MM.1S (cell line): Measurements from ENCODE around the gene PRKCB.

Experiments
- DNase-seq: peaks from one replicate; pipeline ENCODE4 v3.0.0-alpha.2; 2015
- H2AFZ ChIP-seq: fragments of 300-600 bp; sonication (generic); 2 replicates; pipeline ENCODE4 v1.6.0; 2016; ENCODE audit warnings: antibody characterized with exemption, low read length
- H3F3A ChIP-seq: fragments of 300-600 bp; sonication (generic); 2 replicates; pipeline ENCODE4 v1.6.1; 2016; ENCODE audit warnings: mild to moderate bottlenecking, antibody characterized with exemption, low read length, moderate library complexity, mixed read lengths; ENCODE audit not compliant: insufficient read depth
- H3K27ac ChIP-seq: fragments of 300-600 bp; sonication (generic); 2 replicates; pipeline ENCODE4 v1.5.1; 2016; ENCODE audit warnings: mild to moderate bottlenecking, low read length
- H3K27me3 ChIP-seq: fragments of 300-600 bp; sonication (generic); replicated peaks from 2 replicates; pipeline ENCODE4 v1.6.0; 2016; ENCODE audit warnings: low read length; ENCODE audit not compliant: insufficient read depth
- H3K36me3 ChIP-seq: fragments of 300-600 bp; sonication (generic); replicated peaks from 2 replicates; pipeline ENCODE4 v1.6.1; 2016; ENCODE audit warnings: mild to moderate bottlenecking, low read length, mixed read lengths; ENCODE audit not compliant: insufficient read depth
- H3K4me1 ChIP-seq: fragments of 300-600 bp; sonication (generic); 2 replicates; pipeline ENCODE4 v1.6.1; 2016; ENCODE audit warnings: low read length, mixed read lengths
- H3K4me2 ChIP-seq: fragments of 300-600 bp; sonication (generic); 2 replicates; pipeline ENCODE4 v1.6.0; 2016; ENCODE audit warnings: low read depth, low read length
- H3K4me3 ChIP-seq: fragments of 300-600 bp; sonication (generic); 2 replicates; pipeline ENCODE4 v1.5.1; 2016; ENCODE audit warnings: low read length, mixed read lengths
- H3K79me2 ChIP-seq: fragments of 300-600 bp; sonication (generic); 2 replicates; pipeline ENCODE4 v1.6.1; 2016; ENCODE audit warnings: mixed run types, low read length, mixed read lengths
- H3K9ac ChIP-seq: fragments of 300-600 bp; sonication (generic); 2 replicates; pipeline ENCODE4 v1.6.1; 2016; ENCODE audit warnings: low read length, mixed read lengths
- H3K9me2 ChIP-seq: fragments of 300-600 bp; sonication (generic); replicated peaks from 2 replicates; pipeline ENCODE4 v1.6.1; 2016; ENCODE audit warnings: mild to moderate bottlenecking, low read length, mixed read lengths; ENCODE audit not compliant: insufficient read depth
- H3K9me3 ChIP-seq: fragments of 300-600 bp; sonication (generic); replicated peaks from 2 replicates; pipeline ENCODE4 v1.6.1; 2016; ENCODE audit warnings: mild to moderate bottlenecking, low read length, mixed read lengths; ENCODE audit not compliant: insufficient read depth
- H4K20me1 ChIP-seq: fragments of 300-600 bp; sonication (generic); 2 replicates; pipeline ENCODE4 v1.6.1; 2016; ENCODE audit warnings: mild to moderate bottlenecking, low read length, moderate library complexity, mixed read lengths; ENCODE audit not compliant: insufficient read depth
- CTCF ChIP-seq: fragments of 300-600 bp; sonication (generic); IDR thresholded peaks from 2 replicates; pipeline ENCODE4 v1.5.1; 2016; ENCODE audit warnings: antibody characterized with exemption, low read length, mixed read lengths
- EZH2 ChIP-seq: fragments of 300-600 bp; sonication (generic); optimal IDR thresholded peaks from 2 replicates; pipeline ENCODE3; 2017; ENCODE audit warnings: low read depth, mild to moderate bottlenecking, antibody characterized with exemption, low read length, mixed read lengths
- EZH2phosphoT487 ChIP-seq: fragments of 300-600 bp; sonication (generic); IDR thresholded peaks from 2 replicates; pipeline ENCODE4 v1.6.1; 2018; ENCODE audit warnings: antibody characterized with exemption, low read length

Gene PRKCB

DNA sequence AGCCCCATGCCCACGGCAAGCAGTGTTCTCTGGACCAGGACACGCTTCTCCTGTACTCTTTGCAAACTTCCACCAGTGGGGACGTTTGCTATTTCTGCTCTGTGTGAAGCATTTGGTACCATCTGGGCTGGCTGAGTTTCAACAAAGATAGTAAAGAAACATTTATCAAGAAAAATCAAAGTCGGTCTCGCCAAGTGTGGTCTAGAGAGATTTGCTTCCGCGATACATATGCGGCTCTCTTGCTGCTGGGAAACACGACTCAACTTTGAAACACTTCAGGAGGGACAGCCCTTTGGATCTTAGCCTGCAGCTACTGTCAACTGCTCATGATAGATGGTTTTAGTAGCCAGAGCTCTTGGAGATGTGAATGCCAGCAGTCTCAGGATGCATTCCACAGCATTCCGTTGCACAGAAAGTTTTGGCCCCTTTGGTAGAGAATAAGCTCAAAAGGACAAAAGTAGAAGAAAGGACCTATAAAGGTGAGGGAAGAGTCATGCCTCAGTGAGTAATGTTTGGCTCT, 252.2 kb downstream of the PRKCB start:
- Histone ChIP-seq H3K27ac (no peak overlapping the region), H3K4me1 (no peaks in the 10 kb centered on the region), H3F3A (no peaks in the 10 kb centered on the region), H3K4me2 (no peak overlapping the region), H3K4me3 (no peak overlapping the region), H3K79me2 (no peaks in the 10 kb centered on the region), H3K9me3 (no peaks in the 10 kb centered on the region), H4K20me1 (no peaks in the 10 kb centered on the region), H3K27me3 (no peaks in the 10 kb centered on the region), H3K36me3 (no peaks in the 10 kb centered on the region), H3K9me2 (no peaks in the 10 kb centered on the region), H2AFZ (no peak overlapping the region), H3K9ac (no peak overlapping the region)
- no peak for TF ChIP-seq CTCF
- TF ChIP-seq EZH2 = no peak
- TF ChIP-seq EZH2phosphoT487 = no peak
- DNase-seq = no peak

GRCh38 chr16:24088767-24089166, 253.0 kb downstream of the PRKCB start:
- no peak overlapping the region for H3K4me2 ChIP-seq
- TF ChIP-seq EZH2 = no peak
- TF ChIP-seq EZH2phosphoT487 = no peak
- no peak for TF ChIP-seq CTCF
- no peaks in the 10 kb centered on the region for H3K4me1 ChIP-seq
- no peak overlapping the region for H3K27ac ChIP-seq
- no peaks in the 10 kb centered on the region for H3K27me3 ChIP-seq
- H3K9ac ChIP-seq = no peak overlapping the region
- H2AFZ ChIP-seq = no peak overlapping the region
- H4K20me1 ChIP-seq = no peaks in the 10 kb centered on the region
- no peaks in the 10 kb centered on the region for H3K79me2 ChIP-seq
- no peaks in the 10 kb centered on the region for H3K36me3 ChIP-seq
- no peaks in the 10 kb centered on the region for H3K9me2 ChIP-seq
- H3F3A ChIP-seq = no peaks in the 10 kb centered on the region
- H3K4me3 ChIP-seq = no peak overlapping the region
- DNase-seq = no peak
- no peaks in the 10 kb centered on the region for H3K9me3 ChIP-seq

GRCh38 chr16:24091125-24091524, 255.3 kb downstream of the PRKCB start:
- Histone ChIP-seq H3K9me2 (no peaks in the 10 kb centered on the region), H3K27ac (no peak overlapping the region), H3K4me1 (no peaks in the 10 kb centered on the region), H3K9ac (no peak overlapping the region), H3K36me3 (no peaks in the 10 kb centered on the region), H3K79me2 (no peaks in the 10 kb centered on the region), H3F3A (no peaks in the 10 kb centered on the region), H3K4me3 (no peak overlapping the region), H3K9me3 (no peaks in the 10 kb centered on the region), H3K4me2 (no peak overlapping the region), H4K20me1 (no peaks in the 10 kb centered on the region), H2AFZ (no peak overlapping the region), H3K27me3 (no peaks in the 10 kb centered on the region)
- DNase-seq = no peak
- TF ChIP-seq CTCF = no peak
- TF ChIP-seq EZH2phosphoT487 = no peak
- no peak for TF ChIP-seq EZH2
